Mammary epithelial cell (primary cell): ENCODE measurements around the gene RET.

ENCODE experiments used
- EZH2 ChIP-seq: IDR thresholded peaks from 2 replicates; pipeline ENCODE4 v1.6.1; 2012; ENCODE audit warnings: low read length, inconsistent platforms, borderline replicate concordance
- TF ChIP-seq, protein P1 (sequence below), 2 donors: IDR thresholded peaks in 1 of 2; conservative IDR thresholded peaks in 1 of 2; 2 replicates each; pipeline ENCODE4 v1.5.1; 2011 to 2012; ENCODE audit warnings: inconsistent platforms in 2 of 2, low read length in 2 of 2, mild to moderate bottlenecking in 2 of 2, control low read depth in 1 of 2, low read depth in 1 of 2; ENCODE audit not compliant: insufficient read depth in 1 of 2; ENCODE audit errors: extremely low read depth in 1 of 2

DNA sequence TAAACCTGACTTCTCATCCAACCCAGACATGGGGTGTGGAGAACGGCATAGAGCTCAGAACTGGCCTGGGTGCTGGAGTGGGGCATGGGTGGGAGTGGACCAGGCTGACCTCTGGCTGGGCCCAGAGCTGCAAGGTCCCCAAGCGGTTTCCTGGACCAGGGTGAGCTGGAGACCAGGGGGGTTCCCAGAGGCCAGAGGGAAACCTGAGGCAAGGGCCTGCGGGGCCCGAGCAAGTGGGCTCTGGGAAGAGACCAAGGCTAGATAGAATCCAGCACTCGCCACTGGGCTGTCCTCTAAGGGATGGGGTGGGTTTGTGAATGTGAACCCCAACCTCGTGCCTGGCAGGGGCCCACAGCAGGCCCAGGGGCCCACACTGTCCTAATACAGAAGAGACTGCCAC lies 39.4 kb upstream of the RET start:
- TF ChIP-seq, protein P1, sequence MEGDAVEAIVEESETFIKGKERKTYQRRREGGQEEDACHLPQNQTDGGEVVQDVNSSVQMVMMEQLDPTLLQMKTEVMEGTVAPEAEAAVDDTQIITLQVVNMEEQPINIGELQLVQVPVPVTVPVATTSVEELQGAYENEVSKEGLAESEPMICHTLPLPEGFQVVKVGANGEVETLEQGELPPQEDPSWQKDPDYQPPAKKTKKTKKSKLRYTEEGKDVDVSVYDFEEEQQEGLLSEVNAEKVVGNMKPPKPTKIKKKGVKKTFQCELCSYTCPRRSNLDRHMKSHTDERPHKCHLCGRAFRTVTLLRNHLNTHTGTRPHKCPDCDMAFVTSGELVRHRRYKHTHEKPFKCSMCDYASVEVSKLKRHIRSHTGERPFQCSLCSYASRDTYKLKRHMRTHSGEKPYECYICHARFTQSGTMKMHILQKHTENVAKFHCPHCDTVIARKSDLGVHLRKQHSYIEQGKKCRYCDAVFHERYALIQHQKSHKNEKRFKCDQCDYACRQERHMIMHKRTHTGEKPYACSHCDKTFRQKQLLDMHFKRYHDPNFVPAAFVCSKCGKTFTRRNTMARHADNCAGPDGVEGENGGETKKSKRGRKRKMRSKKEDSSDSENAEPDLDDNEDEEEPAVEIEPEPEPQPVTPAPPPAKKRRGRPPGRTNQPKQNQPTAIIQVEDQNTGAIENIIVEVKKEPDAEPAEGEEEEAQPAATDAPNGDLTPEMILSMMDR (conservative IDR thresholded peaks at IDR 0.05 in 1 of 2, IDR thresholded peaks at IDR 0.05 in 1 of 2; ENCODE audit: extremely low read depth in 1 of 2, insufficient read depth in 1 of 2, low read depth in 1 of 2, low read length in 2 of 2) = no peak
- TF ChIP-seq EZH2 = no peak
